Ovary (tissue), 9 donors: Measurements from ENCODE around the gene HSPH1. TPM values are rescaled to one million over a fixed set of nuclear protein-coding genes. Genes with fewer than 3 reads are reported as not detected.

Experiments
- DNase-seq, 5 donors: peaks; one replicate each; pipeline ENCODE4 v3.0.0-alpha.2; 2019 to 2020
- H3K27ac ChIP-seq, 2 donors: fragments of 200-600 bp; one replicate each; pipeline versions ENCODE4 v1.5.1 to v1.8.0; 2019 to 2022
- H3K27me3 ChIP-seq: fragments of 200-600 bp; one replicate; pipeline ENCODE4 v1.8.0; 2022
- H3K36me3 ChIP-seq: fragments of 200-600 bp; sonication (generic); one replicate; pipeline ENCODE4 v1.5.1; 2019
- H3K4me1 ChIP-seq: one replicate; pipeline ENCODE4 v1.8.1; 2013; ENCODE audit warnings: mild to moderate bottlenecking, moderate library complexity; ENCODE audit not compliant: insufficient read depth
- H3K4me3 ChIP-seq: fragments of 200-600 bp; sonication (generic); one replicate; pipeline ENCODE4 v1.5.1; 2017
- H3K9me3 ChIP-seq, 2 donors: fragments of 200-600 bp in 1 of 2; sonication (generic) in 1 of 2; one replicate each; pipeline versions ENCODE4 v1.5.1 to v1.8.1; 2013 to 2019; ENCODE audit warnings: mild to moderate bottlenecking in 1 of 2, moderate library complexity in 1 of 2
- EP300 ChIP-seq: sonication (generic); formaldehyde crosslinking; IDR thresholded peaks from one replicate; pipeline ENCODE4 v1.6.1; 2017; ENCODE audit warnings: antibody characterized with exemption
- POLR2A ChIP-seq: fragments of 450-650 bp; IDR thresholded peaks from one replicate; pipeline ENCODE4 v1.6.1; 2017; ENCODE audit warnings: antibody characterized with exemption, mild to moderate bottlenecking, moderate library complexity
- WGBS, 3 donors: extraction: QIAGEN DNeasy Blood & Tissue Kit in 1 of 3; methylation state at CpG; one replicate each; pipeline versions ENCODE4 v1.1.5 to v1.1.7; 2013 to 2017; 5-methylcytosine and 5-hydroxymethylcytosine counted together
- intact Hi-C, 4 donors: fragments of 100-400 bp; cut with DNase I; formaldehyde crosslinking; loops; one replicate each; pipeline versions ENCODE4 v1.11.0 to v1.15.1; 2022 to 2023
- polyA plus RNA-seq, 2 donors: library from polyadenylated mRNA; stranded (reverse); fragments of 200-250 nt in 1 of 2; fragments of 350-450 nt in 1 of 2; fragmentation: Illumina TruSeq in 1 of 2; extraction: RNeasy Lipid Tissue Mini Kit (QIAGEN cat#74804) in 1 of 2; gene quantifications; one replicate each; pipeline ENCODE4 v1.2.3, GENCODE V29; 2013 to 2014
- total RNA-seq, 7 donors: library from RNA; depleted of rRNA in 2 of 7; stranded (reverse); fragments of >200 nt in 2 of 7; fragmentation: NEBNext Ultra II Directional in 3 of 7; extraction: Animal tissue kit (Norgen Biotek cat#: 25700) in 3 of 7; gene quantifications; one replicate each; pipeline versions ENCODE4 v1.1.0 to v1.2.4, GENCODE V29; 2016 to 2023
- TF ChIP-seq, protein P1 (sequence below), 3 donors: fragments of 450-650 bp in 2 of 3; fragments of 200-600 bp in 1 of 3; IDR thresholded peaks; one replicate each; pipeline versions ENCODE4 v1.5.1 to v1.8.0; 2016 to 2022; ENCODE audit warnings: antibody characterized with exemption in 3 of 3, mild to moderate bottlenecking in 1 of 3
- donor health status: DM: no; HTN: no; CAD: no; lungs with moderate emphysema.
- donor health status: DM: no; HTN: no; CAD: no.
- donor health status: Bipolar disorder and iron deficiency.
- donor health status: DM: yes; HTN: yes; CAD: no.
- donor health status: DM: no; HTN: no; CAD: no.
- donor health status: DM: yes; HTN: yes; CAD: no.

HSPH1 gene
- total and polyA plus RNA-seq, 9 donors: 16.0 to 93.2 (median 52.7) TPM

DNA sequence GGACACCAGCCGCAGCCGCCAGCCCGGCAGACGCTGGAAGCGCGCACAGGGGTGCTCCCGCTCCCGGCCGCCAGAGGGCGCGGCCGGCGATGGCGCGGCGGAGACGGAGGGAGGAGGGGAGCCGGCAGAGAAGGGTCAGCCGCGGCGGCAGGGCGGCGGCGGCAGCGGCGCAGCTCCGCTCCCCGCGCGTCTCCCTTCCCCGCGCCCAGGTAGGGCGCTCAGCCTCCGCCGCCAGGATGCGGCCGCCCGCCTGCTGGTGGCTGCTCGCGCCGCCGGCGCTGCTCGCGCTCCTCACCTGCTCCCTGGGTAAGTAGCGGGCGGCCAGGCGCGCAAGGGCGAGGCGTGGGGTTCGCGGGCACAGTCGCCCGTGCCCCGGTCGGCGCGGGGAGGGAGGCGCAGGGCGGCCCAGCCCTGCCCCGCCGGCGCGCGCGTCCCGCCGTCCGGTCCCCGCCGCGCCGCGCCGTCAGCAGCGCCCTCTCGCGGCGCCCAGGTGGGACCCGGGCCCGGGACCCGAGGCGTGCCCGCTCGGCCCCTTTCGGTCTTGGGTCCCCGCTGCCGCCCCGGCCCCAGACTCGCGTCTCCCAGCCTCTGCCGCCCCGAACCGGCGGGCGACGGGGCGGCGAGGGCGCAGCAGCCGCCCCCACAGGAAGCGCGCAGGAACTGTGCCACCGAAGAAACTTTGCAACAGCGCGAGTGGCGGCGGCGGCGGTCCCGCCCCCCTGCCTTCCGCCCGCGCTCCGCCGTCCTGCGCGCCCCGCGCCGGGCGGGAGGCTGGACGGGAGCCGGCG lies 38.3 kb upstream of the HSPH1 start, which contains the start of gene B3GLCT:
Gene B3GLCT, plus strand, starts transcription at position 127 of the 788 bp plus-strand sequence. Its CDS starts 110 bp downstream, at position 237.
- H3K27me3 ChIP-seq: no peaks in the 10 kb centered on the region
- TF ChIP-seq EP300: no peak
- TF ChIP-seq, protein P1, sequence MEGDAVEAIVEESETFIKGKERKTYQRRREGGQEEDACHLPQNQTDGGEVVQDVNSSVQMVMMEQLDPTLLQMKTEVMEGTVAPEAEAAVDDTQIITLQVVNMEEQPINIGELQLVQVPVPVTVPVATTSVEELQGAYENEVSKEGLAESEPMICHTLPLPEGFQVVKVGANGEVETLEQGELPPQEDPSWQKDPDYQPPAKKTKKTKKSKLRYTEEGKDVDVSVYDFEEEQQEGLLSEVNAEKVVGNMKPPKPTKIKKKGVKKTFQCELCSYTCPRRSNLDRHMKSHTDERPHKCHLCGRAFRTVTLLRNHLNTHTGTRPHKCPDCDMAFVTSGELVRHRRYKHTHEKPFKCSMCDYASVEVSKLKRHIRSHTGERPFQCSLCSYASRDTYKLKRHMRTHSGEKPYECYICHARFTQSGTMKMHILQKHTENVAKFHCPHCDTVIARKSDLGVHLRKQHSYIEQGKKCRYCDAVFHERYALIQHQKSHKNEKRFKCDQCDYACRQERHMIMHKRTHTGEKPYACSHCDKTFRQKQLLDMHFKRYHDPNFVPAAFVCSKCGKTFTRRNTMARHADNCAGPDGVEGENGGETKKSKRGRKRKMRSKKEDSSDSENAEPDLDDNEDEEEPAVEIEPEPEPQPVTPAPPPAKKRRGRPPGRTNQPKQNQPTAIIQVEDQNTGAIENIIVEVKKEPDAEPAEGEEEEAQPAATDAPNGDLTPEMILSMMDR (IDR thresholded peaks at IDR 0.05): peak; percentile 76 to 93 (median 89)
- H3K4me3 ChIP-seq: peak within 1 kb of the TSS; percentile 84
- no peaks in the 10 kb centered on the region for H3K9me3 ChIP-seq
- H3K36me3 ChIP-seq: no peaks in the 10 kb centered on the region
- intact Hi-C loops: no loop called here
- peaks cover 4% of the 10 kb centered on the region for H3K4me1 ChIP-seq
- peak within 1 kb of the TSS; percentile 90 to 99 for H3K27ac ChIP-seq
- 0% methylated on average over 44 to 123 of the region's 126 CpGs for WGBS, 3 donors
- peak; percentile 72 to 89 (median 81) for DNase-seq

DNA sequence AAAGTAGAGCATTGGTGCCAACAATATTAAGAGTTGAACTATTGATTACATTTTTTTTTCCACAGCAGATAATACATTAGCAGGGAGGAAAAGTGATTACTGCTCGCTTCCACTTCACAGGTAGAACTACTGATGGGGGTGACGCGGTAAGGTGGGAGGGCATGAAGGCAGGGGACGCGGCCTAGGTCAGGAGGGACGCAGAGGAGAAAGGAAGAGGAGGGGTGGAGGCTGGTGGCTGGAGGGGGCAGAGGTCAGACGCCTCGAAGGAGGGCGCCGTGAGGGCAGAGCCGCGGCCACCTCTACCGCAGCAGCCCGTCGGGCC lies 37.8 kb upstream of the HSPH1 start:
- no peaks in the 10 kb centered on the region for H3K36me3 ChIP-seq
- peaks cover 4% of the 10 kb centered on the region for H3K4me1 ChIP-seq
- H3K9me3 ChIP-seq: no peaks in the 10 kb centered on the region
- intact Hi-C loops: no loop called here
- WGBS, 3 donors: 4 to 14% (median 5%) methylated on average over 7 to 15 of the region's 15 CpGs
- H3K27me3 ChIP-seq: no peaks in the 10 kb centered on the region
- H3K27ac ChIP-seq: peak overlapping the region; percentile 90 to 99
- TF ChIP-seq, protein P1 (IDR thresholded peaks at IDR 0.05): no peak
- TF ChIP-seq EP300 (no peak), POLR2A (no peak)
- peak overlapping the region; percentile 84 for H3K4me3 ChIP-seq
- DNase-seq: no peak

DNA sequence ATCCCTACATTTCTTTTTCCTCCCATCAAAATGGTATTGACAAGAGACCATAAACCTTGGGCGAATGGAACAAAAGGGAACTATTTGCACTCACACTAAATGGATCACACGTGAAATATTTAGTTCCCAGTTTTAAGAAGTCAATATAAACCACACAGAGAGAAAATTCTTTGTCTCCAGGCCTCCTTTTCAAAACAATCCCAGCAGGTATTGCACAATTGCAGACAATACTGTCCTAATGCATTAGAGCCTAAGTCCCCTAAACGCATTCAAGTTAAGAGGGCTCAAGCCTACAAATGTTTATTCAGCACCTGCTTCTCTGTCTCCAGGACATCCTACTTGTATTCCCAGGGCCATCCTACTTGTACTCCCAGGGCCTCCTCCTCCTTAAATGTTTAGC lies 36.8 kb upstream of the HSPH1 start:
- TF ChIP-seq POLR2A: no peak
- TF ChIP-seq, protein P1 (IDR thresholded peaks at IDR 0.05): no peak
- TF ChIP-seq EP300: no peak
- 80 to 92% (median 85%) methylated on average over 3 of the region's 3 CpGs for WGBS, 3 donors
- H3K4me1 ChIP-seq: peaks cover 4% of the 10 kb centered on the region
- H3K36me3 ChIP-seq: no peaks in the 10 kb centered on the region
- H3K27ac ChIP-seq: no peak overlapping the region
- no peaks in the 10 kb centered on the region for H3K9me3 ChIP-seq
- no peak for DNase-seq
- no peaks in the 10 kb centered on the region for H3K27me3 ChIP-seq
- no peak overlapping the region for H3K4me3 ChIP-seq
- intact Hi-C loops: no loop called here

DNA sequence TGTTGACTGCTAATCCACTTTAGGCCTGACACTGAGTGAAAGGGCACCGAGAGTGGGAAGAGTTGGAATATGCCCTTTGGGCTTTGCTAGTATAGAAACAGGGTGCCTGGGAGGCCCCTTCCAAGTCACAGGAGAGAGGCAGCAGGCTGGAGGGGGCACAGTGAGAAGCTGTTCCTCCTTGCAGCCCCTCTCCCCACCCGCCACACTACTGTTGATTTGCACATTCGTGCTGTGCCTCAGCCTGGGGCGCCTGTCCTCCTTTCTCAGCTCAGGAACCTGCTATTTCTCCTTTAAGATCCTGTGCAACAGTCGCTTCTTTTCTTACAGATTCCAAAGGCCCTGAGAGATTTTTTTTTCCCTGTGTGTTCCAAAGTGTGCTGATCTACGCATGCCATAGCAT lies 35.3 kb upstream of the HSPH1 start:
- no peak for DNase-seq
- WGBS, 3 donors: 84 to 98% (median 96%) methylated on average over 6 of the region's 6 CpGs
- Histone ChIP-seq H3K4me1 (peaks cover 4% of the 10 kb centered on the region), H3K27me3 (no peaks in the 10 kb centered on the region), H3K27ac (no peak overlapping the region), H3K9me3 (no peaks in the 10 kb centered on the region), H3K4me3 (no peak overlapping the region), H3K36me3 (no peaks in the 10 kb centered on the region)
- TF ChIP-seq EP300 (no peak), POLR2A (no peak)
- TF ChIP-seq, protein P1 (IDR thresholded peaks at IDR 0.05): no peak
- intact Hi-C loops: no loop called here
